Measurements from ENCODE around the gene ARMC6.

DNA sequence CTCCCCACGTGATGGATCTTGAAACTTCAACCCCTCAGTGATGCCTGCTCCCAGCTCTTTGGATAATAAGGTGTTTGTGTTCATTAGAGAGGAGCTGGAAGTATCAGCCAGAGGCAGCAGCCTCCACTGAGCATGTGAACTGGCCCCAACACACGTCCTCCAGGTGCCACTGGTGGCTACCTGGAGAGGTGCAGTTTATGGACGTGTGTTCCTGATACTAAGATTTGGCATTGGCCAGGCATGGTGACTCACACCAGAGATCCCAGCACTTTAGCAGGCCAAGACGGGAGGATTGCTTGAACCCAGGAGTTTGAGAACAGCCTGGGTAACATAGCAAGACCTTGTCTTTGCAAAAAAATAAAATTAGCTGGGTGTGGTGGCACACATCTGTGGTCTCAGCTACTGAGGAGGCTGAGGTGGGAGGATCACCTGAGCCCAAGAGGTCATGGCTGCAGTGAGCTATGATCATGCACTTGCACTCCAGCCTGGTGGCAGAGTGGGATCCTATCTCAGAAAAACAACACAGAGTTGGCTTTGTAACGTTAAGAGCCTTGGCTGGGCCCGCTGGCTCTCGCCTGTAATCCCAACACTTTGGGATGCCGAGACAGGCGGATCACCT lies 64.8 kb downstream of the ARMC6 start:
- TF ChIP-seq, protein P1, sequence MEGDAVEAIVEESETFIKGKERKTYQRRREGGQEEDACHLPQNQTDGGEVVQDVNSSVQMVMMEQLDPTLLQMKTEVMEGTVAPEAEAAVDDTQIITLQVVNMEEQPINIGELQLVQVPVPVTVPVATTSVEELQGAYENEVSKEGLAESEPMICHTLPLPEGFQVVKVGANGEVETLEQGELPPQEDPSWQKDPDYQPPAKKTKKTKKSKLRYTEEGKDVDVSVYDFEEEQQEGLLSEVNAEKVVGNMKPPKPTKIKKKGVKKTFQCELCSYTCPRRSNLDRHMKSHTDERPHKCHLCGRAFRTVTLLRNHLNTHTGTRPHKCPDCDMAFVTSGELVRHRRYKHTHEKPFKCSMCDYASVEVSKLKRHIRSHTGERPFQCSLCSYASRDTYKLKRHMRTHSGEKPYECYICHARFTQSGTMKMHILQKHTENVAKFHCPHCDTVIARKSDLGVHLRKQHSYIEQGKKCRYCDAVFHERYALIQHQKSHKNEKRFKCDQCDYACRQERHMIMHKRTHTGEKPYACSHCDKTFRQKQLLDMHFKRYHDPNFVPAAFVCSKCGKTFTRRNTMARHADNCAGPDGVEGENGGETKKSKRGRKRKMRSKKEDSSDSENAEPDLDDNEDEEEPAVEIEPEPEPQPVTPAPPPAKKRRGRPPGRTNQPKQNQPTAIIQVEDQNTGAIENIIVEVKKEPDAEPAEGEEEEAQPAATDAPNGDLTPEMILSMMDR (IDR thresholded peaks at IDR 0.05), result no peak
- TF ChIP-seq POLR2AphosphoS5 (IDR thresholded peaks at IDR 0.05), result no peak
